Gastrocnemius medialis (tissue), 4 donors: Measurements from ENCODE around the gene KIF22.

Experiments used
- POLR2A ChIP-seq, 2 donors: fragments of 450-650 bp; IDR thresholded peaks; one replicate each; pipeline ENCODE4 v1.6.1; 2017; ENCODE audit warnings: antibody characterized with exemption in 2 of 2, mild to moderate bottlenecking in 2 of 2, moderate library complexity in 2 of 2
- TF ChIP-seq, protein P1 (sequence below), 5 experiments: fragments of 450-650 bp in 3 of 5; fragments of 200-600 bp in 2 of 5; sonication (generic) in 2 of 5; IDR thresholded peaks in 4 of 5; conservative IDR thresholded peaks in 1 of 5; 1 replicate in 4 of 5; 2 replicates in 1 of 5; pipeline ENCODE4 v1.5.1; 2016 to 2019; ENCODE audit warnings: antibody characterized with exemption in 5 of 5, mild to moderate bottlenecking in 3 of 5, moderate library complexity in 3 of 5

GRCh38 chr16:29804020-29804419, 13.5 kb downstream of the KIF22 start:
- TF ChIP-seq, protein P1, sequence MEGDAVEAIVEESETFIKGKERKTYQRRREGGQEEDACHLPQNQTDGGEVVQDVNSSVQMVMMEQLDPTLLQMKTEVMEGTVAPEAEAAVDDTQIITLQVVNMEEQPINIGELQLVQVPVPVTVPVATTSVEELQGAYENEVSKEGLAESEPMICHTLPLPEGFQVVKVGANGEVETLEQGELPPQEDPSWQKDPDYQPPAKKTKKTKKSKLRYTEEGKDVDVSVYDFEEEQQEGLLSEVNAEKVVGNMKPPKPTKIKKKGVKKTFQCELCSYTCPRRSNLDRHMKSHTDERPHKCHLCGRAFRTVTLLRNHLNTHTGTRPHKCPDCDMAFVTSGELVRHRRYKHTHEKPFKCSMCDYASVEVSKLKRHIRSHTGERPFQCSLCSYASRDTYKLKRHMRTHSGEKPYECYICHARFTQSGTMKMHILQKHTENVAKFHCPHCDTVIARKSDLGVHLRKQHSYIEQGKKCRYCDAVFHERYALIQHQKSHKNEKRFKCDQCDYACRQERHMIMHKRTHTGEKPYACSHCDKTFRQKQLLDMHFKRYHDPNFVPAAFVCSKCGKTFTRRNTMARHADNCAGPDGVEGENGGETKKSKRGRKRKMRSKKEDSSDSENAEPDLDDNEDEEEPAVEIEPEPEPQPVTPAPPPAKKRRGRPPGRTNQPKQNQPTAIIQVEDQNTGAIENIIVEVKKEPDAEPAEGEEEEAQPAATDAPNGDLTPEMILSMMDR (IDR thresholded peaks at IDR 0.05 in 4 of 5, conservative IDR thresholded peaks at IDR 0.05 in 1 of 5): no peak
- TF ChIP-seq POLR2A (IDR thresholded peaks at IDR 0.05): no peak
